ENCODE measurements around the gene EPS8L3.
A peak's percentile ranks its signal among the peaks of the same experiment; 100 is the strongest.
"Not testable (repeated sequence)": the region's sequence is repeated elsewhere in the genome, so short reads cannot be mapped to it uniquely, and the experiment has no call there.

Gene EPS8L3

DNA sequence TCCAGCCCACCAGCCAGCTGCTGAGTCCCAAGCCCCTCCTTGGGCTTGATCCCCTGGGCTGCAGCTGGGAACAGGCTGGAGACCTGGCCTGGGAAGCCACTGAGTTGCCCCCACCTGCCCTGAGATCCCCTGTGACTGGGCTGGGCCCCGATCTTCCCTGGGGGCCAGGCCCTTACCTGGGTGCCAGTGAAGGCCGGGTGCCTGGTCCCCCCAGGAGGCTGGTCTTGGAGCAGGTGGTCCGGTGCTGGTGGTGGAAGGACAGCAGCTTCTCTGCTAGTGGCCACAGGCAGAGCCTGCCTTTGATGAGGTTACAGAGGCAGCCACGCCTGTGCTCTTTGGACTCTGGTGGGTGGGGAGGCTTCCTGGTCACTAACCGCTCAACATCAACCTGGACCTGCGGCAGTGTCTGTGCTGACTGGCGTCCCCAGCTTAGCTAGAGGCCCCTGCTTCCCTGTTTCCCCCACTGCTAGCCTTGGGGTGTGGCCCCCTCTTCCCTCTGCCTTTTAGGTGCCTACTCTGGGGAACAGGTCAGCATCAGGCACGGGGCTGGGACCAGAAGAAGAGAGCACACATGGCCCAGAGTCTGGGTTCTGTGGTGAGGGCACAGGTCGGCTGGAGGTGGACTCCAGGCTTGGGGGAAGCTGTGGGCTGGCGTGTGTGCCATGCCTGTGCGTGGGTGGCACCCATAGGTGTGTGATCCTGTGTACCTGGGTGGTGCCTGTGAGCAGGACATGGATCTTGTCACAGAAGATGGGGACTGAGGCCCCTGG, at the start of gene EPS8L3:
Gene EPS8L3 (minus strand): TSS at position 278 of the 770 bp plus-strand sequence. CDS start 2,174 bp downstream, outside the sequence.
- DNase-seq: no peak

GRCh38 chr1:109812691-109813393, 49.1 kb upstream of the EPS8L3 start:
- no peak for DNase-seq

- no peak for DNase-seq
Measured at GRCh38 chr1:109808703-109809102, 45.0 kb upstream of the EPS8L3 start.

DNA sequence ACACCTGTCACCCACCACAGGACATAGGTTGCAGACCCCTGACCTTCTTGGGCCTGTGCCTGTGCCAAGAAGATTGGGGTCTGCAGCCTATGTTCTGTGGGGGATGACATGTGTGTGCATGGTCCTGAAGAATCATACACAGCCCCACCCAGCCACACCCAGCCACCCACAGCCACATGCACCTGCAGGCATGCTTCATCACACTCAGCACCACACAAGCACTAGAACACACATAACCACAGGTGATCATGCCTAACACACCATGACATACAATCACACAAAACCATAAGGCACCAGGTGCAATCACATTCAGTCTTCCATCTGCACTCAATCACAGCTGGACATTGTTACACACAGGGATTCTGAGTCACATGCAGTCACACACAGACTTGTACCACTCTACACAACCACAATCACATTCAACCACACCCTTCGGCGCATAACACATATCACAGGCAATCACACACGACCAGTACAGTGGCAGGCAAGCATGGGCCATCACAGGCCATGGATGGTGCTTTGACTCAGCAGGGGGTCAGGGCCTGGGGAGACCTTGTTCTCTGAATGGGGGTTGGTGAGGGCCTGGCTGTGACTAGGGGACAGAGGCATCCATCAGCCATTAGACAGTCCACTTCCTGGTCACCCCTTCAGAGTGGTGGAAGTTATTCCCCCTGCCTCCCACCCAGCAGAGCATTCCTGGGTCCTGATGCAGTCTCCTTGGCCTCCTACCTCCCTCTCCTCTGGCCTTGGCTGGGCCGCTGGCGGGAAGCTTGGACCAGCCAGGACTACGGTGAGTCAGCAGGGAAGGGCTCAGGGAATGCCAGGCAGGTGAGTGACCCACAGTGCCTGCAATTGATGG, 44.3 kb upstream of the EPS8L3 start:
- DNase-seq: no peak

- no peak for DNase-seq
Measured at GRCh38 chr1:109807402-109807801, 43.7 kb upstream of the EPS8L3 start.

DNA sequence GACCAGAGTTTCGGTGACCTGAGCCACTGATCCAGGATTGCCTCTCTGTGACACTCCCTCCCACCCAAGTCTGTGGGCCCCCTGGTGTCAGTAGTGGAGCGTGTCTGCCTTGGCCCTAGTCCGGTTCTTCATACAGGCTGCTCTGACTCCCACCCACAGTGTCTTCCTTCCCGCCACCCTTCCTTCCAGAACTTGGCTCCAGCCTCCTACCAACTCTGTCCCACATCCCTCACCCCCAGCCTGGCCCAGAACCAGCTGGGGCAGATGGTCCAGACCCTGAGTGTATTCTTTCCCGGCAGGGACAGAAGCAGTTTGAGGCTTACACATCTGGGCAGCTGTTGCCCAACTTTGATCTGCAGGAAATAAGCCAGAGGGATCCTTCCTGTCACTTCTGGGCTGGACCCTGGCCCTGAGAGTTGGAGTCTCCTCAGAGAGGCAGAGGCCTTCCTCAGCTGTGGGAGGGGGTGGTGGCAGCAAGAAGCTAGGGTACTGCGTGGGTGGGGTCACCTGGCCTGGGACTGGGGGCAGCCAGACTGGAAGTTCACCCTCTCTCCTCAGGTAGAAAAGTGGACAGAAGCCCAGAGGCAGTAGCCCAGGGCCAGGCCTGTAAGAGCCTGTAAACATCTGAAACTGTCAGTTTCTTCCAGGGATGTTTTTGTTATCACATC, 43.1 kb upstream of the EPS8L3 start:
- DNase-seq: no peak

DNA sequence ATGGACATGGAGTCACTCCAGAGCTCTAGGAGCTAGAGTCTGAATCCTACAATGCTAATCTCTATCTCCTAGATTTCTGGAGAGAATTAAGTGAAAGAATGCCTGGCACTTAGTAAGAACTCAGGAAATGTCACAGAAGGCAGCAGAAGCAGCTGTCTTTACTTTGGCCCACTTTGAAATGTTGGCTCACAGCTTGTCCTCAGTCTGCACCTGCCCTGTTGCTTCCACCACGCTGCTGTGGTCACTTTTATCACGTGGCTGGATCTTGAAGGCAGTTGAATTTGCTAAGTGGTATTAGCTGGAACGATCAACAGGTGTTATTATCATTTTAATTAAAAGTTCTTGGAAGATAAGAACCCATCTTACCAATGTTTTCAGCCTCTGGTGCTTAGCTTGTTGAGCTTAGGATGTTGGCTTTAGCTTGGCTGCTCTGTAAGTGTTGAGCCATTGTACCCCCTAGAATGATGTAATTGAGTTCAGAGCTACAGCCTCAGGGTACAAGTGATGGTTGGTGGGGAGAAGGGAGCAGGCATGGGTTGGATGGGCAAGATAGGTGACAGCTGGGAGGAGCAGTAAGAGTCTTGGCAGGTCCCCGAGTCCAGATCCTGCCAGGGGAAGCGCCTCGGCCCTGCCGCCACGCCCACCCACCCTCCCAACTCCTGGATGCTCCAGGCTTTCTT, 41.9 kb upstream of the EPS8L3 start:
- DNase-seq: no peak

DNA sequence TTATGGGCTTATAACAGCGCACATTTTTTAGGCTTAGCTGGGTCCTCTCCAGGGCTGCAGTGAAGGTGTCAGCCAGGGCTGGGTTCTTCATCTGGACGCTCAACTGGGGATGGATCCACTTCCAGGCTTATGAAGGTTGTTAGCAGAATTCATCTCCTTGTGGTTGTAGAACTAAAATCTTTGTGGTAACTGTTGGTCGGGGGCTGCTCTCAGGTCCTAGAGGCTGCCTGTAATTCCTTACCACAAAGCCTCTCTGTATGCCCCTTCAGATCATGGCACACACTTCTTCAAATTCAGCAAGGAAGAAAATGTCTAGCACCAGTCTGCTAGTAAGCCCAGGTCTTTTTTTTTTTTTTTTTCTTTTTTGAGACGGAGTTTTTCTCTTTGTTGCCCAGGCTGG, 40.9 kb upstream of the EPS8L3 start:
- no peak for DNase-seq

DNA sequence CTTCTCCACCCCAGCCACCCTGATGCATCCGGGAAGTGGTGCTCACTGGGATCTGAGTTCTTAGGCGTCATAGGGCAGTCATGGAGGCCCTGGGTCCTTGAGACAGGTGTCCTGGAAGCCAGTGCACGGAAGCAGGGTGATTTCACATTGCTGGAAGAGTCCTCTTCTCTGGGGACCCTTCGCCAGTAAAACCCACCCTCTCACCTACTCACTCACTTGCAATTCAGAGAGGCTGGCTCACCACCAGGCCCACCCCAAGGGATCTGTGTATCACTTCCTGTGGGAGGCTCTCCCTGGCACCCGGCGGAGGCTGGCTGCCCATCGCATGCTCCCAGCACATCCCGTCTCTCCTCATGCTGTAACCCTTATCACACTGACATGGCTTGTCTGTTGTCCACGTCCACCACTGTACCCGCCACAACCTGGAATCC, 40.2 kb upstream of the EPS8L3 start:
- no peak for DNase-seq

DNA sequence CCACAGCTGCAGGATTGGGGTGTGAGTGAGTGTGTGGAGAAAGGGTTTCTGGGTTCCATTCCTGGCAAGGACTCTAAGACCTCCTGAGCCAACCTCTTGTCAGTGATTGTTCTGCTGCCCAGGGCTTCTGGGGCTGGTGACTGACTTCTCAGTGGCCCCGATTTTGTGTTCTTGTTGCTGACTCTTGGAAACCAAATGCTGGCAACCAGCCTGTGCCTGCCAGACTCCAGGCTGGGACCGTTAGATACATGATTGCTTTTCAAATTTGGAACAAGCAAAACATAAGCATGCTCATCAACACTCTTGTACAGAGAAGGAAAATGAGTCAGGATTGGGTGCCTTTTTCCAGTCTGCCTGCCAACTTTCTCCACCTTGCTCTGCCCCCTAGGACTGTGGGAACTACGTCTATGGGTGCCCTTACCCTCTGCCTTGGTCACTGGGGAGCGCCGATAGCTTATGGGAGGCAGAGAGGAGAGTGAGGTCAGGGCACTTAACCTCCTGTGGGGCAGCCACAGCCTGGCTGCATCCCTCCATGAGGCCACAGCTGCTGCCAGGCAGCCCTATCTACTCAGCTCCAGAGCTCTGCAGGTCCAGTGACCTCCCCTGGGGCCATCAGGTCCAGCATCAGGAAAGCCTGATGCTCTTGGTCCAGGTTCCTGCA, 39.3 kb upstream of the EPS8L3 start:
- no peak for DNase-seq

- peak; percentile 35 to 74 for DNase-seq
Measured at GRCh38 chr1:109802136-109802900, 38.6 kb upstream of the EPS8L3 start.

- no peak for DNase-seq
Measured at GRCh38 chr1:109801791-109802135, 38.0 kb upstream of the EPS8L3 start.

DNA sequence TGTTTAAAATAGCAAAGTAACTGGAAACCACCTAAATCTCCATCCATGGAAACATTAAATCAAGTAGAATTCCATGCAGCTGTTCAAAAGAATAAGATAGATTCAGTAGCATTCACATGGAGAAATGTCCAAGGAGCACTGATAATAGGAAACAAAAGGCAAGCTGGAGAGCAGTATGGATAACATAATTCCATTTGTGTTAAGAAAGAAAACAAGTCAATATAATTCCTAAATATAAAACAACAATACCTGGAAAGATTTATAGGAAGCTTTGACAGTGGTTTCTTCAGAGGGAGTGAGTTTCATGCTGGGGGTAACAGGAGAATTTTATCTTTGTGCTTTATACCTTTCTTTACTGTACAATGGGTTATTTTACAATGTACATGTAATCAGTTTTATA, 36.6 kb upstream of the EPS8L3 start:
- no peak for DNase-seq

DNA sequence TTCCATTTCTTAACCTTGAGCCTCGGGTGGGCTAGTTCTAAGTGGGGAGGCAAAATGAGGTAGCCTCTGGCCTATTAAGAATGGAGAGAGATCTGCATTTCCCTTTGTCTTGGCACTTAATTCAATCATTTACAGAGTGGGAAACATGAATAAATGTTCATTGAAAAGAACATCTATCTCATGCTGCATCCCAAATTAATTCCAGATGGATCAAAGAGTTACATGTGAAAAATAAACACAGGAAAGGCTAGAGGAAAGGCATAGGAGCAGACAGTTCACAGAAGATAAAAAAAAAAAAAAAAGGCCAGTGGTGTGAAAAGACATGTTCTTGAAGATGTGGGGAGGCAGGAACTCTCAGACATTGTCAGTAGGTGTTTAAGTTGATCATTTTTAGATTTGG, 35.7 kb upstream of the EPS8L3 start:
- no peak for DNase-seq

- DNase-seq: not testable (repeated sequence)
Measured at GRCh38 chr1:109797303-109797595, 33.5 kb upstream of the EPS8L3 start.

DNA sequence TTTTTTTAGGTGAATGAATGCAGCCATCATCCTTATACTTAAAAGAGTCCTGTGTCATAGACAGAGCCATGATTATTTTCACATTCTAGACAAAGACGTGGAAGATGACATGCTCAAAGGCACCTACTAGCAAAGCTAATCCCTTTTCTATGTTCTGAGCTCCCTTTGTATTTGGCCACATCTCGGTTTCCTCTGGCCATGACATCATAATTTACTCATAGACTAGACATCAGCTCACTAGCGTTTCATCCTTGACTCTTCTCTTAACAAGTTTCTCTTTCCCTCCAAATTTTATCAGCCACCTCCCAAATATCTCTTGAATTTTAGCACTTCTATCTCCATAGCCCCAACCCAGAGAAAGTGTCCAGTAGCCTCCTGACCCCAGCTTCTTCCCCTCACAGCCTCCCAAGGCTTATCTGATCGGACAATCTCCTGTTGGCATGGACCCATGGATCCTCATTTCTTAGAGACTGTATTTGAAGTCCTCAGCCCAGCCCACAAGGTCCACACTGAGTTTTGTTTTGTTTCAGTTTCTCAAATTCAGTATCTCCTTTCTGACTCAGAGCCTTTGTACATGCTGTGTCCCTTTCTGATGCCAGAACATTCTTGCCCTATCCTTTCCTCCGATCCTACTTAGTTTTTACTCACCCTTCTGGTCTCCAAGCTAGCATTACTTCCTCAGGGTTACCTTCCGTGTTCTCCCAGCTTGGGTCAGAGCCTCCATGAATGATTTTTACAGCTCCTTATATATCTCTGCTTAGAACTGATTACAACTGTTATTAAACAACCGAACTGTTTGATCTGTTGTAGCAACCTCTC, 33.0 kb upstream of the EPS8L3 start:
- no peak for DNase-seq

GRCh38 chr1:109794319-109795132, 30.8 kb upstream of the EPS8L3 start:
- DNase-seq: no peak

DNA sequence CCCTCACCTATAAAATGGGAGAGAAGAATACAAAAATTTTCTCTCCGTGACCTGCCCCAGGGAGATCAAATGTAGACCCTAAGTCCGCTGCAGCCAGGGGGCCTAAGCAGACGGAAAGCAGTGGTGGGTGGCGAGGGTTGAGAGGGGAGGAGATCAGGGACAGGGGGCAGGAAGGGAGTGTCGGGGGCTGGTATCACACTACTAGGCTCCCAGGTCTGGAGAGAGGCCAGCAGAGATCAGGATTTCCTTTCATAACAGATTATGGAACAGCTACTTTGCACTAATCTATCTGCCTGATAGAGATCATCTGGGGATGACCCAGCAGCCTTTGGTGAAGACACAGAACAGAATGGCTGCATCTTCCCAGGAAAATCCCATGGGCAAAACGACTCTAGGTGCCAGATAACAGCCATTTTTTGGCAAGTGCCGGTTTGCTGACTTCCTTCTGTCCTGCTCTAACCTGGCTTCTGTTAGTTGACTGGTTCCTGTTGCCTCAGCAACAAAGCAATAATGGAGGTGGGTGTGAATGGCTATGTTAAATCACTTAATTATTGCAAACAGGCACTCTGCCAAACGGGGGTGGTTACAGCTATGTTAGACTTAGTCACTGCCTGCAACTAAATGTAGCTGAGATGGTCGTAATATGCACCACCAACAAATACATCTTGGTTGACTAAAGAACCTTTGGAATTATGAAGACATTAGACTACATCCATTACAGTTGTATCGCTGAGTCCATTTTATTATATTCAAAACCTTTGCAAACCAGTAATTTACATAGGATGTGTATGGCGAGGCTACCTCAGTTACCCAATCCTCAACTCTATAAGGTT, 30.0 kb upstream of the EPS8L3 start:
- DNase-seq: peak; percentile 47 to 66

Data from CD4-positive, alpha-beta T cell treated with Interleukin-1 beta for 1 hour (primary cell).